Globus pallidus (tissue), 1 donor: ENCODE data around the gene MTREX.

ENCODE experiments used
- DNase-seq: peaks from one replicate; pipeline ENCODE4 v3.0.0-alpha.2; 2015; ENCODE audit warnings: low spot score

Gene MTREX

DNA sequence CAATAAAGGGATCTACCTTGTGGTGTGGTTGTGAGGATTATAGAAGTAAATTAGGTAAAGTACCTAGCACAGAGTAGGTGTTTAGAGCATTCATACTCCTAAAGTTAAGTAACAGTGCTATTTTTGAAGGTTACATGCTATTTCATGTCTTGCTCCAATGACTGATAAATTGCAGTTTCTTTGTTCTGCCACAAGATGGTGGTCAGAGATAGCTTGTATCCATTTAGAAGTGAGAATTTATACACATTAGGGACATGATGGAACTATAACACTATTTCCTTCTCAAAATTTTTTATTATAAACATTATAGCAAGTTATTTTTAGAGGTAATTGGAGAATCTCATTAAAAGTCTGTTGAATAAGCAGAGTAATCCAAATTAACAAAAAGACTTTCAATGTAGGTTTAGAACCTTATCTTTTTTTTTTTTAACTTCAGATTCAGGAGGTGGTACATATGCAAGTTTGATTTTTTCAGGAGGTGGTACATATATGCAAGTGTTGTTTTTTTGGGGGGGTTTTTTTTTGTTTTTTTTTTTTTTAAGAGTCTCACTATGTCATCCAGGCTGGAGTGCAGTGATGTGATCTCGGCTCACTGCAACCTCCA lies 17.1 kb downstream of the MTREX start:
- peak; percentile 64 for DNase-seq

DNA sequence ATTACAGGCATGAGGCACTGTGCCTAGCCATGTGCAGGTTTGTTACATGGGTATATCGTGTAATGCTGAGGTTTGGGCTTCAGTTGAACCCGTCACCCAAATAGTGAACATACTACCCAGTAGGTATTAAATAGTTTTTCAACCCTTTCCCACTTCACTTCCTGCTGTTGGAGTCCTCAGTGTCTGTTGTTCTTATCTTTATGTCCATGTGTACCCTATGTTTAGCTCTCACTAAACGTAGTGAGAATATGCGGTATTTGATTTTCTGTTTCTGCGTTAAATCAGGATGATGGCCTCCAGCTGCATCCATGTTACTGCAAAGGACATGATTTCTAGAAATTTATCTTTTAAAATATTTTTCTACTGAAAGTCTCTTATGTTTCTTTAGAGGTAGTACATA lies 17.8 kb downstream of the MTREX start:
- no peak for DNase-seq

DNA sequence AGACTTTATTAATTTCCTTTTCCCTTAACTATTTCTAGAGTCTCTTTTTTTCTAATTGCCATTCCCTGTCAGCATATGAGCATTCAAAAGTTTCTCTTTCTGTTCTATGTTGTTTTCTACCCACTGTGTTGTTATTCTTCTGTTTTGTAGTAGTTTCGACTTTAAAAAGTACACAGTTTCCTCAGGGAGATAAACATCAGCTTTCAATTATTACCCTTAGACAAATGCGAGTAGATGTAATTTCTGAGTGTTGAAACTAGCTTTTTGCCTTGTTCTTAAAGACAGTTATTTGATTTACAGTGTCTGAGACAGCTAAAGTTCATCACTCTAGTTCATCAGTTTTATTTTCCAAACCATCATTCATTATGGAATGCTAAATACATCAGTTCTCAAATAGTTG lies 19.5 kb downstream of the MTREX start:
- no peak for DNase-seq

DNA sequence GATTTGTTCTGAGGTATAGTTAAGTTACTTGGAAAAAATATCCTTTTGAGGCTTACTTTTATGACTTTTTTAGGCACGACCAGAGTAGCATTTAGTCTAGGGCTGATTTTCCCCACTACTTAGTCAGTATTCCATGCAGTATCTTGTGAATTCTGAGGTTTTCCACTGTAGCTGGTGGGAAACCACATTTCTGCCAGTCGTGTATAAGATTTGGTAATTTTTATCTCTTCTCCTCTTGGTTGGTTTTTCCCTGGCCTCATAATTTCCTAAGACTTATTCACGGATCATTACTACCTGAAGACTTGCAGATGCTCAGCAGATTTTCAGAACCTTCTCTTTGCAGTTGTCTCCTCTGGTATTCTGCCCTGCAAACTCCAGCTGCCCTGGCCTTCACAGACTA lies 23.5 kb downstream of the MTREX start:
- no peak for DNase-seq

DNA sequence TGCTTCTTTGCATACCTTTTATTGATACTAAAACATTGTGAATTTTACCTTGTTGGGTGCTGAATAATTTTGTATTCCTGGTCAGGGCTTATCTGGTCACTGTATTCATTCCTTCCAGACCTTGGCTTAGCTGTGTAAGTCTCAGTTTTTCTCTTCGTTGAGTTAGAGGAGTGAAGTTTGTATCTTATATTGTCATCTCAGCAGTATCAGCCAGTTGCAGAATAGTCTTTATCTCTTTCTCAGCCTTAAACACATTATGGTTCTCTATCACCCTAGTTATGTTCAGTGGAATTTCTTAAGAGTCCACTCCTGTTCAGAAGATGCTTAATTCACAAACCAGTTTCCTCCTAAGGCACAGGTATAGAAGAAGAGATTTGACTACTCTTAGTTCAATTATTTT lies 25.2 kb downstream of the MTREX start:
- no peak for DNase-seq

DNA sequence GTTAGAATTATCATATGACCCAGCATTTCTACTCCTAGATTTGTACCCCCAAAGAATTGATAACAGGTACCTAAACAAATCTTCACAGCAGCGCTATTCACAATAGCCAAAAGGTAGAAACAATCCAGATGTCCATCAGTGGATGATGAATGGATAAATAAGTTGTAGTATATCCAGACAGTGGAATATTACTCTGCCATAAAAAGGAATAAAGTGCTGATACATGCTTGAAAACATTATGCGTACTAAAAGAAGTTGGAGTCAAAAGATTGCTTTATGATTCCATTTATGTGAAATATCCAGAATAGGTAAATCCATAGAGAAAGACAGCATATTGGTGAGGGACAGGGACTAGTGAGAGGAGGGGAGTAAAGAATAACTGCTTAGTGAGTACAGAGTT lies 26.0 kb downstream of the MTREX start:
- no peak for DNase-seq

DNA sequence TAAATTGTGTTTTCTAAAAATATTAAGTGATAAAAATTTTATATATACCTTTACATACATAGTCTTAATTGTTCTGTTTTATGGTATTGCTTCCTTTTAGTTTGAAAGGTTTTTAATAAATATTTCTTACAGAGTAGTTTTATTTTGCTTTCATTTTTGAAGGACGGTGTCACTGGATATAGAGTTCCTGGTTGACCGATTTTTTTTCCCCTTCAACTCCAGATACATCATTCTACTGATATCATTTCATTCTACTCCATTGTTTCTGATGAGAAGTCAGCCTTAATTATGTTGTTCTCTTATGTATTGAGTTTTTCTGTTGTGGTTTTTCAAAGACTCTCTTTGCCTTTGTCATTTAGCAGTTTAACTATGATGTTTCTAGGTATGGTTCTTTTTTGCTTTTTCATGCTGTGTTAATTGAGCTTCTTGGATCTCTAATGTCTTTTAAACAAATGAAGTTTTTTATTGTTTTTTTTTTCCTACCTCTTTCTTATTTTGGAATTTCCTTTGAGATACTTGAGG lies 30.4 kb downstream of the MTREX start:
- no peak for DNase-seq

DNA sequence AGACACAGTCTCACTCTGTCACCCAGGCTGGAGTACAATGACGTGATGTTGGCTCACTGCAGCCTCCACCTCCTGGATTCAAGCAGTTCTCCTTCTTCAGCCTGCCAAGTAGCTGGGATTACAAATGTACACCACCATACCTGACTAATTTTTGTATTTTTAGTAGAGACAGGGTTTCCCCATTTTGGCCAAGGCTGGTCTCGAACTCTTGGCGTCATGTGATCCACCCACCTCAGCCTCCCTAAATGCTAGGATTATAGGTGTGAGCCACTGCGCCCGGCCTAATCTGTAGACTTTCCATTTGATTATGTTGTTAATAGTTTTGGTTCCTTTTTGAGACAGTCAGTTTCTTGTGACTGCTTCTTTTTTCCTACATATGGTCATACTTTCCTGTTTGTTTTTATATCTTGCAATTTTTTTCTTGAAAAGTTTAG lies 31.0 kb downstream of the MTREX start:
- no peak for DNase-seq

DNA sequence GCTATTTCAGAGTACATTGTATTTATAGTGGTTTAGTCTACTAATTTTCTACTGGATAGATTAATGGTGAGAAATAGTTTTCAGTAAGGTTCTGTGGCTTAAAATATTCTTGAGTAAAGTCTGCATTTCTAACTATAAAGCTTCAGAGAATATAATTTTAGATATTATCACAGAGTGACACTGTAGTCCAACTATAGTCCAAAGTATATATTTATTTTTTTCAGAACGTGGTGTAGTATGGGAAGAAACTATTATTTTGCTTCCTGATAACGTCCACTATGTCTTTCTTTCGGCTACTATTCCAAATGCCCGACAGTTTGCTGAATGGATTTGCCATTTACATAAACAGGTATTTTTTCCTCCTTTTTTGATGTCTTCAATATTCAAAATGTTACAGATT lies 35.3 kb downstream of the MTREX start:
- no peak for DNase-seq

DNA sequence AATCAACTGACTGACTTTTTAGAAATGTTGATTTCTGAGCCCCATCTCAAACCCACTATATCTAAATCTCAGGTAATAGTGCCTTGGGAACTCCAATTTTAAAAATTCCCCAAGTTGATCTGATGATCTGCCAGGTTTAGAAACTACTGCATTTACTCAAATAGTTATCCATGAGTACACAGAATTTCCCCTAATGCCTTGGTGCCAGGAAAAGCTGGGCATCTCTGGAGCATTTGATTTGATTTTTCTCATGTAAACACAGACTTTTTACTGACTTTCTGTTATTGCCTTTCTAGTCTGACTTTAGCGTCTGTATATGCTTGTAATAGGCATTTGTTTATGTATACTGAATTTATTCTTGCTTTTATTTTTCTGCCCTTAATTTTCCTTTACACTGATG lies 35.8 kb downstream of the MTREX start:
- DNase-seq = no peak

DNA sequence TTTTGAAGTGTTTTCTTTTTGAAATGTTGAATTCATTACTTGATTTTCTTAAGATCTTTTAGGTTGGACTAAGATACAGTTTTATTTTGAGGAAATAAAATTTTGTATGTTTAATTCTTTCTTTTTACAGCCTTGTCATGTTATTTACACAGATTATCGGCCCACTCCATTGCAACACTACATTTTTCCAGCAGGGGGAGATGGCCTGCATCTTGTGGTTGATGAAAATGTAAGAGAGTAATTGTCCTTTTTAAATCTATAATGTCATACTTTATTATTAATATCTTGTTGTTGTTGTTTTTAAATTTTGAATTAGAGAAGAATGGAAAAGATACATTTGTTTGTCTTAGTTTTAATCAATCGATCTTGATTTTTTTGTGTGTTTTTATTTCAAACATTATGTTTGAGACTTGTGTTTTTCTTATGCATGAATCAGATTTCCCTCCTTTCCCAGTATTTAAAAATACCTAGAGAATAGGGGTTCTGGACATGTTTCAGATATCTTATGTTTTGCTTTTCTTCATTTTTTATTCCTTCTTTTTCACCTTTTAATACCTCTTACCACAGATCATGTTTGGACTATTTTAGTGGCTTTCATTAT lies 36.7 kb downstream of the MTREX start:
- peak; percentile 66 for DNase-seq

DNA sequence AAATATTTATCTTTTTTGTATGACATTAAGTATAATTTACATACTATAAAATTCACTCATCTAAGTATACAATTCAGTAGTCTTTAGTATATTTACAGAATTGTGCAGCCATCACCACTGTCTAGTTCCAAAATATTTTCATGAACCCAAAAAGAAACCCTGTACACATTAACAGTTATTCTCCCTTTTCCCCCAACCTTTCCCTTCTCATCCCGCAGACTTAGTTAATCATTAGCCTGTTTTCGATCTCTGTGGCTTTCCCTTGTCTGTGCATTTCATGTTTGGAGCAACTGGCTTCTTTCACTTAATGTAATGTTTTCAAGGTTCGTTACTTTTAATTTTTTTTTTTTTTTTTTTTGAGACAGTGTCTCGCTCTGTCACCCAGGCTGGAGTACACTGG lies 37.5 kb downstream of the MTREX start:
- no peak for DNase-seq

DNA sequence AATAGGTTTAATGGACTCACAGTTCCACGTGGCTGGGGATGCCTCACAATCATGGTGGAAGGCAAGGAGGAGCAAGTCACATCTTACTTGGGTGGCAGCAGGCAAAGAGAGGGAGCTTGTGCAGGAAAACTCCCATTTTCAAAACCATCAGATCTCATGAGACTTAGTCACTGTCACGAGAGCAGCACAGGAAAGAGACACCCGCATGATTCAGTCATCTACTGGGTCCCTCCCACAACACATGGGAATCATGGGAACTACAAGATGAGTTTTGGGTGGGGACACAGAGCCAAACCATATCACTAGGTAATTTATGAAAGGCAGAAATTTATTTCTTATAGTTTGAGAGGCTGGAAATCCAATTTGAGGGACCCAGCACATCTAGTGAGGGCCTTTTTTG lies 40.0 kb downstream of the MTREX start:
- DNase-seq = no peak

DNA sequence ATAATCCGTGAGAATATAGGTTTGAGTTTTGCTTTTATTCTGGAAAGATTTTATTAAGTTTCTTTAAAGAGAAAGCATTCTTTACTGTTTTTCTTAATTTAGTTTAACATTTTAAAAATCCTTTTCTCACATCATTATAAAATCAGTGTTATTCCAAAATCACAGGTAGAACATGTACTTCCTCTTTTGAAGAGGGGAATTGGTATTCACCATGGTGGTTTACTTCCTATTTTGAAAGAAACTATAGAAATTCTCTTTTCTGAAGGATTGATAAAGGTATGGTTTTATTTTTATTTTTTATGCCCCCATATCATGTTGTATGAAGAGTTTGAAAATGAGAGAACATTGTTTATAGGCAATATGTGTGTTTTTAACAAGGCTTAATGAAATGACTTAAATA lies 43.0 kb downstream of the MTREX start:
- DNase-seq = no peak

DNA sequence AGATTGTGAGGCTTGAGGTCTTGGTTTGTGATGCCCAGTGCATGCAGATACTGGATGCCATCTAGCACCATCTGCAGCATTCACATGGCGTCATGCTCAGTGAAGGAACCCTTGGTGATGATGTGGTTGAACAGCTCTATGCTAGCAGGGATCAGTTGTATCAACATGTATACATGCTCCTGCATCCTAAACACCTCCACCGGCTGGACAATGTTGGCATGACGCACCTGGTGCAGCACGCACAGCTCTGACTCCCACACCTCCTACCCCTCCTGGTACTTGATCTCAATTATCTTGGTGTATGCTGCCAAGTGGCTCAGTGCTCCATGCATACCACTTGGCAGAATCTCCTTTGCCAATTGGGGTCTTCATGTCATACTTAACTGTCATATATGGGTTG lies 49.1 kb downstream of the MTREX start:
- no peak for DNase-seq

DNA sequence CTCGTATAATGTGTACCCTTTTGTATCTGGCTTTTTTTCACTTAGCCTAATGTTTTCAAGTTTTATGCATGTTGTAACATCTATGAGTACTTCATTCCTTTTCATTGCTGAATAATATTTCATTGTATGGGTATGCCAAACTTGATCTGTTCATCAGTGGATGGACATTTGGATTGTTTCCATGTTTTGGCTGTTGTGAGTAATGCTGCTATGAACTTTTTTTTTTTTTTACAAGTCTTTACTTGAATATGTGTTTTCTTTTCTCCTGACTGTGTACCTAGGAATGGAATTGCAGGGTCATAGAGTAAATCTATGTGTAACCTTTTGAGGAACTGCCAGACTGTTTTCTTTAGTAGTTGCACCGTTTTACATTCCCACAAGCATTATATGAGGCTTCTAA lies 52.4 kb downstream of the MTREX start:
- DNase-seq = no peak

DNA sequence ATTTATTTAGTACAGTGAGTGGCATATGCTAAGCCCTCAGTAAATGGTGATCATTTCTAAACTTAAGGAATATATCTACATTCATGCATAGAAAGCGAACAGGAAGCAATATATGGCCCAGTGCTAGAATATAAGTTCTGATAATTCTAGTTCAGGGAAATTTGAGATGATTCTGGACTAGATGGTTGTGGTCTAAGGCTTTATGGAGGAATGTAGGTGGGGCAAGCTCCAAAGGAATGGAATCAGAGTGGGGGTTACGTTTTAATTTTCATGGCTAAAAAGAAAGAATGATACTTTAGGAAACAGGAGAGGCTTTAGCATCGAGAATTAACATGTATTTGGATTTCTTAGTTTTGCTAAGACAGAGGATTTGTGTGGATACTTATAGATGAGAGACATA lies 56.1 kb downstream of the MTREX start:
- DNase-seq = no peak

DNA sequence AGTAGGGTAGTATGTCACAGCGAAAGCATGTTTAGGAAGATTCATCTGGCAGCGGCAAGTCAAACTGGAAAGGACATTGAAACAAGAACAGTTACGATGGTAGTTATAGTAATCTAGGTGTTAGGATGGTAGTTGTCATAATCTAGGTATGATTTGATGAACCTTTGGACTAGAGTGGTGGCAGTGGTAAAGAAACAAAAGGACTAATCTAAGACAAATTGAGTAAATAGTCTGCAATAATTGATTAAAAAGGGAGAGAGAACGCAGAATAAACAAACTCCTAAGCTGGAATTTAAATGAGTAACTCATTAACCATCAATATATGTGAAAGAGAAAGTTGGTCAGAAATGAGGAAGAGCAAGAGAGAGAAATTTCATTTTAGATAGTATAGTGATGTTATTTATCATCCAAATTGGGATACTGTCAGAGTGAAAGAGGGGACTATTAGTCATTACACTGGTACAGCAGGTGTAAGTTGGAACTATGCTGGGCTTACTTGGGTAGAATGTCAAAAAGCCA lies 56.8 kb downstream of the MTREX start:
- DNase-seq = no peak

DNA sequence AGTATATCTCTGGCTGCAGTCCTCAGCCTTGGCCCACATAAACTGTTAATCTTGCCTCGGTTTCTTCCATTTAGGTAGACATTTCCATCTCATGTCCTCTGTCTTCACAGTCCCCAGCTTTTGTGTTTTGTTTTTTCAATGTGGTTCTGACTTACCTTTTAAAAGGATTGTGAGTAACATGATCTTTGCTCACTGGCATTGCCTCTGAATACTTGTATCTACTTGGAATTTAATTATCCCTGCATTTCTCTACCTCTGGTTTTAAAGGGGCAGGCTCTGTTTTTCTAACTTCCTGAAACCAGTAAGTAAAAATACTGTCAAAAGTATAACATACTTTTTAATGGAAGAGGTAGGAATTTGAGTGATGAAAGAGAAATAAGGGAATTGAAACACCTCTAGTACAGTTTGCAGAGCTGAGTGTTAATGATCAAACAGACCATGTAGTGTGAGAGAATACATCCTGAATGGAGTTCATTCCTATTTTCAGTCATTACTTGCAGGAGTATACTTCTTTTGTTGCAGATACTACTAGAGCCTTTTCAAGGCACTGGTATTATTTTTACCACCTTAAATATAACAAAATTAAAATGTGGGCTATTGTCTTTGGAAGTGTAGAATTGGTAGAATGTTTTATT lies 62.6 kb downstream of the MTREX start:
- DNase-seq = no peak

DNA sequence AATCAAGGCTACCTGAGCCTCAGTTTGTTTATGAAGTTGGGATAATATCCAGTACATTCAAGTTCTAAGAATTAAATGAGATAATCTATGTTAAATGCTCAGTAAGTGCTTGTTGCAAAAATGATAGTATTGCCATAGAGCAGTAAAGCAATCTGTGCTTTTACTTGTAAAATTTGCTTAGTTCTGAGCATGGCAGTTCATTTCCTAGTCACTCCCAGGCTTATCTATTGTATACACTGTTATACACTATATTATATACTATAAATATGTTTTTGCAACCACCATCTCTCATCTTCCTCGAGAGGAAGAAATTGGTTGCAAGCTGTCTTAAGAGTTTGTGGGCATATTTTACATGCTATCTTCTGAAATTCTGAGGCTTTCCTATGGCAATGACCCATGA lies 63.4 kb downstream of the MTREX start:
- no peak for DNase-seq

DNA sequence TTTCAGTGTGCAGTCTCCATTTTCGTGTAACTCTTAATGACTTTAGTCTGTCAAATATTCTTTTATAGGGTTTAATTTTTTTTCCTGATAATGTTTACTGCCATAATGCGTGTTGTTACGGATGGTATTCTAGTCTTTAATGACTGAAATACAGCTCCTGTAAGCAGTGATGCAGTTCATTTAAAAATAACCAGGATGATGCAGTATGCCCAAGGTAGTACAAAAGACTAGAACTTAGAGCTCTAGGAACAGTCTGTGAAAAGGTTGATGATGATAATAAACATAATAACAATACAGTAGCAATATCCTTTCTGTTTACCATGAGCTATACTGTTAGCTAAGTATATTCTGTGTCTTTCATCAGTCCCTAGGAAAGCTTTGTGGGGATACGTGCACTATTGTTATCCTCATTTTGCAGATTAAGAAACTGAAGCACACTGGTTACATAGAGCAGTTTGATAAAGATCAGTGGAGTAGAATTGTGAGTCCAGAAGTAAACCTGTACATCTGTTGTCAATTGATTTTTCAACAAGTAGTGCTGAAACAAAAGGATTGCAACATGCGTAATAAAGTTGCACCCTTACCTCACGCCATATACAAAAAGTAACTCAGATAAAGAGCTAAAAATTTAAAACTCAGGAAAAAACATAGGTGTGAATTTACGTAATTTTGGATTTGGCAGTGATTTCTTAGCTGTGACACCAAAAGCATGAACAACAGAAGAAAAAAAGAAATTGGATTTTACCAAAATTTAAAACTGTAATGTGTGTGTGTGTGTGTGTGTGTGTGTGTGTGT lies 64.5 kb downstream of the MTREX start:
- DNase-seq = no peak

DNA sequence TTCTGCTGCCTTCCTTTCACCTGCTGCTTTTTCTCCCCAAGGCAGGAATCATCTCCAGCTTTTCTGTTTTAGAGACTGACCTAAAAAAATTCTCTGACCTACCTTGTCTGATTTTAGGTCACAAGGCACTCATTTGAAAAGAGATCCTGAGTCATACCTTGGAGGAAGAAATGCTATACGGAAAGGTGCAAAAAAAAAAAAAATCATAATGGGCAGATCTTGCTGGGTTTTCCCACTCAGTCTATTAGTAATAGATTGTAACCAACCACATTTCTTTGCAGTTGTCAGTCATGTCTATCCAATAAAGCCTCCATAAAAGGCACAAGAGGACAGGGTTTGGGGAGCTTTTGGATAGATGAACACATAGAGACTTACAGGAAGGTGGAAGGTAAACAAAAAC lies 70.0 kb downstream of the MTREX start:
- DNase-seq = no peak

DNA sequence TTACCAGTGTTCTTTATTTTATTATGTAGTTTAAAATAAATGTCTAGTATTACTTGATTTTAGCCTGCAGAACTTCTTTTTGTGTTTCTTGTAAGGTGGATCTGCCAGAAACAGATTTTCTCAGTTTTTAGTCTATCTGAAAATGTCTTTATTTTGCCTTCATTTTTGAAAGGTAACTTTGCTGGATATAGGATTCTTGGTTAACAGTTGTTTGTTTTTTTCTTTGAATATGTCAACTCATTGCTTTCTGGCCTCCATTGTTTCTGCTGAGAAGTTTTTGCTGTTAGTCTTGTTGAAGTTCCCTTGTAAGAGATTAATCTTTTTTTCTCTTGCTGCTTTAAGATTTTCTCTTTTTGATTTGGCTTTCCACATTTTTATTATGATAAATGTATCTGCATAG lies 75.5 kb downstream of the MTREX start:
- no peak for DNase-seq
